ENCODE results near the gene TFAP2A. TPM values are rescaled to one million over a fixed set of nuclear protein-coding genes. Genes with fewer than 3 reads are reported as not detected.

TFAP2A gene
- total RNA-seq, 1 experiment from 2014 or later = 9.0 TPM

- DNase-seq (ENCODE audit: low read depth) = no peak
Measured at GRCh38 chr6:10399451-10399850, 15.4 kb downstream of the TFAP2A start.

- DNase-seq (ENCODE audit: low read depth) = no peak
Measured at GRCh38 chr6:10398446-10399218, 16.2 kb downstream of the TFAP2A start.

- no peak for DNase-seq (ENCODE audit: low read depth)
Measured at GRCh38 chr6:10397756-10398445, 17.0 kb downstream of the TFAP2A start.

GRCh38 chr6:10396785-10397184, 18.1 kb downstream of the TFAP2A start:
- DNase-seq (ENCODE audit: low read depth) = no peak

GRCh38 chr6:10395704-10396546, 18.9 kb downstream of the TFAP2A start:
- DNase-seq (ENCODE audit: low read depth) = peak; percentile 38

- DNase-seq (ENCODE audit: low read depth) = peak; percentile 44
Measured at GRCh38 chr6:10395171-10395703, 19.6 kb downstream of the TFAP2A start.

GRCh38 chr6:10393544-10394225, 21.2 kb downstream of the TFAP2A start:
- no peak for DNase-seq (ENCODE audit: low read depth)

- DNase-seq (ENCODE audit: low read depth) = no peak
Measured at GRCh38 chr6:10391799-10392198, 23.1 kb downstream of the TFAP2A start.

GRCh38 chr6:10391299-10391630, 23.6 kb downstream of the TFAP2A start:
- no peak for DNase-seq (ENCODE audit: low read depth)

GRCh38 chr6:10390495-10391298, 24.2 kb downstream of the TFAP2A start:
- DNase-seq (ENCODE audit: low read depth) = no peak

GRCh38 chr6:10389739-10390494, 25.0 kb downstream of the TFAP2A start:
- DNase-seq (ENCODE audit: low read depth) = no peak

- DNase-seq (ENCODE audit: low read depth) = no peak
Measured at GRCh38 chr6:10386756-10387654, 27.9 kb downstream of the TFAP2A start.

GRCh38 chr6:10386220-10386619, 28.7 kb downstream of the TFAP2A start:
- no peak for DNase-seq (ENCODE audit: low read depth)

GRCh38 chr6:10385524-10386132, 29.2 kb downstream of the TFAP2A start:
- no peak for DNase-seq (ENCODE audit: low read depth)

- no peak for DNase-seq (ENCODE audit: low read depth)
Measured at GRCh38 chr6:10384610-10385523, 30.0 kb downstream of the TFAP2A start.

- no peak for DNase-seq (ENCODE audit: low read depth)
Measured at GRCh38 chr6:10384091-10384609, 30.7 kb downstream of the TFAP2A start.

Data from RPMI7951 (cell line).